GM12874 (cell line): ENCODE results near the gene MOK.

Experiments
- CTCF ChIP-seq: IDR thresholded peaks from 2 replicates; pipeline ENCODE4 v1.5.1; 2011; ENCODE audit warnings: low read depth, mild to moderate bottlenecking, control low read depth, low read length, moderate library complexity; ENCODE audit not compliant: insufficient read depth

Gene MOK

GRCh38 chr14:102195446-102195845, 109.5 kb downstream of the MOK start:
- no peak for TF ChIP-seq CTCF

- TF ChIP-seq CTCF, result no peak
Observed at GRCh38 chr14:102194856-102195255, 110.1 kb downstream of the MOK start.

GRCh38 chr14:102192840-102193502, 112.0 kb downstream of the MOK start:
- no peak for TF ChIP-seq CTCF

- TF ChIP-seq CTCF, result no peak
Observed at GRCh38 chr14:102189874-102190273, 115.1 kb downstream of the MOK start.

- no peak for TF ChIP-seq CTCF
Observed at GRCh38 chr14:102188187-102188586, 116.8 kb downstream of the MOK start.

GRCh38 chr14:102187568-102188001, 117.4 kb downstream of the MOK start:
- TF ChIP-seq CTCF, result no peak

GRCh38 chr14:102187044-102187443, 117.9 kb downstream of the MOK start:
- TF ChIP-seq CTCF, result no peak
